ENCODE measurements around the gene GSTA2. TPM values are rescaled to one million over a fixed set of nuclear protein-coding genes. Genes with fewer than 3 reads are reported as not detected.

GSTA2 gene
- total RNA-seq, 1 donor from 2014 or later: not detected

- H3K27ac Mint-ChIP-seq: peak overlapping the region; percentile 57
- Histone ChIP-seq H3F3A (ENCODE audit: low read depth) (peaks cover 11% of the 10 kb centered on the region), H3K4me1 (peaks cover 22% of the 10 kb centered on the region), H3K27ac (peak overlapping the region; percentile 9), H3K27me3 (no peaks in the 10 kb centered on the region), H3K36me3 (no peaks in the 10 kb centered on the region), H3K4me3 (no peak overlapping the region), H4K20me1 (ENCODE audit: low read depth) (no peaks in the 10 kb centered on the region), H3K9ac (no peak overlapping the region), H2AFZ (replicated peaks) (peak overlapping the region; percentile 47), H3K79me2 (ENCODE audit: low read depth) (no peaks in the 10 kb centered on the region), H3K9me3 (ENCODE audit: low read depth) (no peaks in the 10 kb centered on the region), H3K4me2 (peak overlapping the region; percentile 7)
- DNase-seq (ENCODE audit: low spot score): peak; percentile 24
- TF ChIP-seq EZH2phosphoT487 (IDR thresholded peaks at IDR 0.05) (no peak), CTCF (IDR thresholded peaks at IDR 0.05) (no peak), EZH2 (IDR thresholded peaks at IDR 0.05) (no peak)
- no peak overlapping the region for H3K4me3 Mint-ChIP-seq
- H3K36me3 Mint-ChIP-seq: no peaks in the 10 kb centered on the region
- peaks cover 2% of the 10 kb centered on the region for H3K9me3 Mint-ChIP-seq
- H3K4me1 Mint-ChIP-seq: peaks cover 15% of the 10 kb centered on the region
- H3K27me3 Mint-ChIP-seq (ENCODE audit: insufficient read depth, low read depth): no peaks in the 10 kb centered on the region
These were observed 36.3 kb downstream of the GSTA2 start for GRCh38 chr6:52726741-52727535.

- Histone ChIP-seq H2AFZ (replicated peaks) (peak overlapping the region; percentile 47), H3K4me2 (peak overlapping the region; percentile 7), H3F3A (ENCODE audit: low read depth) (peaks cover 11% of the 10 kb centered on the region), H3K9me3 (ENCODE audit: low read depth) (no peaks in the 10 kb centered on the region), H3K27me3 (no peaks in the 10 kb centered on the region), H3K4me3 (no peak overlapping the region), H4K20me1 (ENCODE audit: low read depth) (no peaks in the 10 kb centered on the region), H3K79me2 (ENCODE audit: low read depth) (no peaks in the 10 kb centered on the region), H3K9ac (no peak overlapping the region), H3K27ac (peak overlapping the region; percentile 9), H3K4me1 (peaks cover 15% of the 10 kb centered on the region), H3K36me3 (no peaks in the 10 kb centered on the region)
- no peak for DNase-seq (ENCODE audit: low spot score)
- no peak for TF ChIP-seq CTCF (IDR thresholded peaks at IDR 0.05)
- TF ChIP-seq EZH2phosphoT487 (IDR thresholded peaks at IDR 0.05): no peak
- TF ChIP-seq EZH2 (IDR thresholded peaks at IDR 0.05): no peak
- Mint-ChIP-seq H3K9me3 (no peaks in the 10 kb centered on the region), H3K36me3 (no peaks in the 10 kb centered on the region), H3K4me1 (peaks cover 8% of the 10 kb centered on the region), H3K4me3 (no peak overlapping the region), H3K27ac (no peak overlapping the region), H3K27me3 (ENCODE audit: insufficient read depth, low read depth) (no peaks in the 10 kb centered on the region)
These were observed 37.1 kb downstream of the GSTA2 start for GRCh38 chr6:52726193-52726542.

- Histone ChIP-seq H3K27ac (no peak overlapping the region), H3K4me2 (no peak overlapping the region)
These were observed 37.6 kb downstream of the GSTA2 start for GRCh38 chr6:52725535-52726192.

More at GRCh38 chr6:52725535-52726192, 37.6 kb downstream of the GSTA2 start:
- no peak for DNase-seq (ENCODE audit: low spot score)
- no peak for TF ChIP-seq EZH2phosphoT487 (IDR thresholded peaks at IDR 0.05)
- no peak for TF ChIP-seq CTCF (IDR thresholded peaks at IDR 0.05)
- no peak for TF ChIP-seq EZH2 (IDR thresholded peaks at IDR 0.05)
- no peak overlapping the region for H2AFZ ChIP-seq (replicated peaks)
- H4K20me1 ChIP-seq (ENCODE audit: low read depth): no peaks in the 10 kb centered on the region
- H3K4me1 Mint-ChIP-seq: peaks cover 3% of the 10 kb centered on the region
- peaks cover 11% of the 10 kb centered on the region for H3F3A ChIP-seq (ENCODE audit: low read depth)
- H3K9me3 Mint-ChIP-seq: no peaks in the 10 kb centered on the region
- no peaks in the 10 kb centered on the region for H3K27me3 ChIP-seq
- H3K36me3 ChIP-seq: no peaks in the 10 kb centered on the region
- no peak overlapping the region for H3K9ac ChIP-seq
- no peak overlapping the region for H3K4me3 Mint-ChIP-seq
- no peaks in the 10 kb centered on the region for H3K36me3 Mint-ChIP-seq
- no peak overlapping the region for H3K27ac Mint-ChIP-seq
- no peaks in the 10 kb centered on the region for H3K79me2 ChIP-seq (ENCODE audit: low read depth)
- no peaks in the 10 kb centered on the region for H3K27me3 Mint-ChIP-seq (ENCODE audit: insufficient read depth, low read depth)
- no peak overlapping the region for H3K4me3 ChIP-seq
- peaks cover 15% of the 10 kb centered on the region for H3K4me1 ChIP-seq
- no peaks in the 10 kb centered on the region for H3K9me3 ChIP-seq (ENCODE audit: low read depth)

All from neural progenitor cell (in vitro differentiated cells).